Right renal cortex interstitium (tissue), 3 donors: ENCODE data around the gene ELL. TPM values are rescaled to one million over a fixed set of nuclear protein-coding genes. Genes with fewer than 3 reads are reported as not detected.

ENCODE experiments used
- DNase-seq, 3 donors: peaks; one replicate each; pipeline ENCODE4 v3.0.0-alpha.2; 2013; ENCODE audit warnings: low read depth in 3 of 3, low spot score in 2 of 3
- polyA plus RNA-seq, 3 donors: library from polyadenylated mRNA; unstranded; fragments of 120-200 nt; gene quantifications; one replicate each; pipeline ENCODE4 v1.2.1, GENCODE V29; 2013; ENCODE audit not compliant: insufficient read length in 3 of 3

ELL gene
- polyA plus RNA-seq, 3 donors: 8.4 to 8.6 (median 8.4) TPM

- DNase-seq: peak in 1 of 3 donors; percentile 85
Measured at GRCh38 chr19:18436671-18437490, 85.0 kb downstream of the ELL start.

- DNase-seq: no peak
Measured at GRCh38 chr19:18435842-18436670, 85.8 kb downstream of the ELL start.

- no peak for DNase-seq
Measured at GRCh38 chr19:18435178-18435841, 86.6 kb downstream of the ELL start.

- no peak for DNase-seq
Measured at GRCh38 chr19:18434411-18435175, 87.3 kb downstream of the ELL start.

- no peak for DNase-seq
Measured at GRCh38 chr19:18433735-18434398, 88.0 kb downstream of the ELL start.

GRCh38 chr19:18433015-18433691 is 88.7 kb downstream of the ELL start:
- no peak for DNase-seq

GRCh38 chr19:18432275-18433014 is 89.4 kb downstream of the ELL start:
- no peak for DNase-seq

- no peak for DNase-seq
Measured at GRCh38 chr19:18431351-18432197, 90.3 kb downstream of the ELL start.

- DNase-seq: no peak
Measured at GRCh38 chr19:18430417-18431144, 91.3 kb downstream of the ELL start.

- DNase-seq: no peak
Measured at GRCh38 chr19:18429717-18430416, 92.0 kb downstream of the ELL start.

- no peak for DNase-seq
Measured at GRCh38 chr19:18428787-18429674, 92.8 kb downstream of the ELL start.

GRCh38 chr19:18428173-18428786 is 93.6 kb downstream of the ELL start:
- DNase-seq: no peak

GRCh38 chr19:18427743-18428113 is 94.1 kb downstream of the ELL start:
- DNase-seq: no peak

GRCh38 chr19:18427080-18427742 is 94.7 kb downstream of the ELL start:
- no peak for DNase-seq

GRCh38 chr19:18426416-18426767 is 95.5 kb downstream of the ELL start:
- DNase-seq: no peak
